ENCODE results near the gene COMTD1. TPM values are rescaled to one million over a fixed set of nuclear protein-coding genes. Genes with fewer than 3 reads are reported as not detected.
"Not testable (repeated sequence)": the region's sequence is repeated elsewhere in the genome, so short reads cannot be mapped to it uniquely, and the experiment has no call there.

The COMTD1 gene
- total RNA-seq, 1 donor from 2014 or later: 20.0 TPM

- DNase-seq (ENCODE audit: low spot score): no peak
Observed at GRCh38 chr10:75195035-75195763, 40.6 kb downstream of the COMTD1 start.

- DNase-seq (ENCODE audit: low spot score): not testable (repeated sequence)
Observed at GRCh38 chr10:75194625-75195024, 41.1 kb downstream of the COMTD1 start.

- DNase-seq (ENCODE audit: low spot score): peak; percentile 64
Observed at GRCh38 chr10:75191821-75192568, 43.8 kb downstream of the COMTD1 start.

GRCh38 chr10:75189266-75190096 is 46.3 kb downstream of the COMTD1 start:
- no peak for DNase-seq (ENCODE audit: low spot score)

- DNase-seq (ENCODE audit: low spot score): not testable (repeated sequence)
Observed at GRCh38 chr10:75188522-75188921, 47.2 kb downstream of the COMTD1 start.

GRCh38 chr10:75187961-75188426 is 47.8 kb downstream of the COMTD1 start:
- DNase-seq (ENCODE audit: low spot score): peak; percentile 64

GRCh38 chr10:75186310-75186709 is 49.4 kb downstream of the COMTD1 start:
- no peak for DNase-seq (ENCODE audit: low spot score)

Other genes starting within 250 kb of the COMTD1 start
- 20.2 TPM for gene SAMD8, start 124.3 kb downstream of the COMTD1 start, total RNA-seq
- 152 TPM for gene VDAC2, start 25.2 kb downstream of the COMTD1 start, total RNA-seq
- gene ZNF503, start 165.8 kb upstream of the COMTD1 start, total RNA-seq: 15.9 TPM
- gene LRMDA, start 195.7 kb upstream of the COMTD1 start, total RNA-seq: 17.1 TPM